ENCODE results near the gene C2CD4D. TPM values are rescaled to one million over a fixed set of nuclear protein-coding genes. Genes with fewer than 3 reads are reported as not detected.

The C2CD4D gene
- total RNA-seq, 1 experiment from 2014 or later = 0.79 TPM

DNA sequence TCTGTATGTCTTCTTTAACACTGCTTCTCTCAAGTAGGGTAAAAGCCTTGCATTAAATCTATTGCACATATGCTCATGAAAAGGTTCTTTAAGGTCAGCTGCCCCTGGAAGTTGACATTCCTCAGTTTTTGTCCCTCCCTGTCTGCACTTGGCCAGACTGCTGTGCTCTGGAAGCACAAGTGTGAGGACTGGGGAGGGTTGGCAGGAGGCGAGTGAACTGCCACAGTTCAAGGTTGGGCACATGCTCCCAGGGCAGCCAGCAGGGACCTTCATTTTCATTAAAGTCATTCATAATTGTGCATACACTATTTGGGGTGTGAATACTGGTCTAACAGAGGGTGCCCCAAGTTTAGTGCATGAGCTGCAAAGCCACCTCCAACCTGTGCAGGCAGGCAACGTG lies 24.8 kb upstream of the C2CD4D start:
- WGBS (ENCODE audit: extremely low coverage, insufficient read length, low lambda C conversion rate) = no CpG with 5 or more reads among the region's 2 CpGs
- no peak overlapping the region for H4K5ac ChIP-seq (ENCODE audit: insufficient read length, low read depth, low read length)
- H3K56ac ChIP-seq (ENCODE audit: insufficient read length, low read depth, low read length) = no peak overlapping the region
- TF ChIP-seq, protein P1, sequence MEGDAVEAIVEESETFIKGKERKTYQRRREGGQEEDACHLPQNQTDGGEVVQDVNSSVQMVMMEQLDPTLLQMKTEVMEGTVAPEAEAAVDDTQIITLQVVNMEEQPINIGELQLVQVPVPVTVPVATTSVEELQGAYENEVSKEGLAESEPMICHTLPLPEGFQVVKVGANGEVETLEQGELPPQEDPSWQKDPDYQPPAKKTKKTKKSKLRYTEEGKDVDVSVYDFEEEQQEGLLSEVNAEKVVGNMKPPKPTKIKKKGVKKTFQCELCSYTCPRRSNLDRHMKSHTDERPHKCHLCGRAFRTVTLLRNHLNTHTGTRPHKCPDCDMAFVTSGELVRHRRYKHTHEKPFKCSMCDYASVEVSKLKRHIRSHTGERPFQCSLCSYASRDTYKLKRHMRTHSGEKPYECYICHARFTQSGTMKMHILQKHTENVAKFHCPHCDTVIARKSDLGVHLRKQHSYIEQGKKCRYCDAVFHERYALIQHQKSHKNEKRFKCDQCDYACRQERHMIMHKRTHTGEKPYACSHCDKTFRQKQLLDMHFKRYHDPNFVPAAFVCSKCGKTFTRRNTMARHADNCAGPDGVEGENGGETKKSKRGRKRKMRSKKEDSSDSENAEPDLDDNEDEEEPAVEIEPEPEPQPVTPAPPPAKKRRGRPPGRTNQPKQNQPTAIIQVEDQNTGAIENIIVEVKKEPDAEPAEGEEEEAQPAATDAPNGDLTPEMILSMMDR (conservative IDR thresholded peaks at IDR 0.05) = no peak
- H3K27me3 ChIP-seq (ENCODE audit: insufficient read depth, low read length) = peaks cover 26% of the 10 kb centered on the region
- H4K91ac ChIP-seq (ENCODE audit: insufficient read length, low read depth, low read length) = no peak overlapping the region
- H2BK15ac ChIP-seq (ENCODE audit: low read depth, low read length) = no peak overlapping the region
- H3K27ac ChIP-seq (ENCODE audit: insufficient read length, low read depth, low read length) = no peak overlapping the region
- H3K4me2 ChIP-seq (ENCODE audit: insufficient read depth, insufficient read length, low read length) = no peak overlapping the region
- H3K27me3 Mint-ChIP-seq (ENCODE audit: low read depth) = peaks cover 80% of the 10 kb centered on the region
- H2BK120ac ChIP-seq (ENCODE audit: low read depth, low read length, poor library complexity, severe bottlenecking) = no peak overlapping the region
- H3K79me2 ChIP-seq (ENCODE audit: insufficient read depth, low read length) = no peaks in the 10 kb centered on the region
- H3K9ac ChIP-seq (ENCODE audit: extremely low read depth, insufficient read length, low read length) = no peak overlapping the region
- no peaks in the 10 kb centered on the region for H3K9me3 ChIP-seq (ENCODE audit: control insufficient read depth, low read depth, low read length)
- H2BK5ac ChIP-seq (ENCODE audit: insufficient read length, low read length) = no peak overlapping the region
- no peak for DNase-seq
- no peaks in the 10 kb centered on the region for H4K20me1 ChIP-seq (ENCODE audit: control insufficient read depth, insufficient read depth, insufficient read length)
- peaks cover 19 to 23% of the 10 kb centered on the region in 2 experiments for H3K4me1 Mint-ChIP-seq
- no peaks in the 10 kb centered on the region; a peak in 1 of 5 replicates for H3K9me3 Mint-ChIP-seq
- H2AK5ac ChIP-seq (ENCODE audit: insufficient read length, low read length) = no peak overlapping the region
- H3K4me3 Mint-ChIP-seq = no peak overlapping the region
- no peaks in the 10 kb centered on the region for H3K36me3 Mint-ChIP-seq (ENCODE audit: insufficient read depth in 1 of 3, low read depth in 3 of 3)
- no peak overlapping the region for H2BK12ac ChIP-seq (ENCODE audit: insufficient read length, low read depth, low read length)
- H3T11ph ChIP-seq (ENCODE audit: low read length) = no peak overlapping the region
- no peak overlapping the region for H3K23ac ChIP-seq (ENCODE audit: insufficient read length, low read depth, low read length)
- no peaks in the 10 kb centered on the region; the same call in 1 of the 2 replicates for H3K4me1 ChIP-seq (ENCODE audit: insufficient read depth, low read length)
- no peaks in the 10 kb centered on the region for H3K79me1 ChIP-seq (ENCODE audit: insufficient read depth, low read depth, low read length, poor library complexity, severe bottlenecking)
- no peak overlapping the region for H3K4ac ChIP-seq (ENCODE audit: low read depth, low read length)
- no peak overlapping the region for H3K18ac ChIP-seq (ENCODE audit: insufficient read length, low read depth, low read length)
- no peak overlapping the region for H2BK20ac ChIP-seq (ENCODE audit: low read depth, low read length, poor library complexity, severe bottlenecking)
- no peak overlapping the region for H3K27ac Mint-ChIP-seq
- H4K8ac ChIP-seq (replicated peaks; ENCODE audit: insufficient read length, low read depth, low read length) = no peak overlapping the region
- H3K14ac ChIP-seq (ENCODE audit: insufficient read depth, low read length) = no peak overlapping the region
- H2AFZ ChIP-seq (ENCODE audit: low read length) = no peak overlapping the region
- no peaks in the 10 kb centered on the region for H3K23me2 ChIP-seq (ENCODE audit: insufficient read length, low read depth, low read length, poor library complexity, severe bottlenecking)

Data from H9 (cell line).